ENCODE results near the gene FABP1.
A peak's percentile ranks its signal among the peaks of the same experiment; 100 is the strongest.

FABP1 gene

DNA sequence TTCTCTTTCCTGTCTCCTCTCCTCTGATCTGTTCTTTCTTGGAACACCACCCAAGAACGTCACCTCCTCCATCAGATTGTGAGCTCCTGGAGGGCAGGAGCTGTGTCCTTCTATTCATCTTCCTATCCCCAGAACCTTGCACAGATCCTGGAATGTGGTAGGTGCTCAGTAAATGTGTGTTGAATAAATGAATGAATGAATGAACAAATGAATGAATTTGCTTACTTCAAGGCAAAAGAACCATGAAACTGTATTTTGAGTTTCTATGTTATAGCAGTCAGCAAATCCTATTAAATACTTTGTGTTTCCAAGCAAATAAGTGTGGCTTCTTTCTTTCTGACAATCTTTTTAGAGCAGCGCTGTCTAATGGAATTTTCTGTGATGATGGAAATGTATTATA lies 14.8 kb downstream of the FABP1 start:
- DNase-seq: no peak

- no peak for DNase-seq
Measured at GRCh38 chr2:88110830-88111229, 17.0 kb downstream of the FABP1 start.

GRCh38 chr2:88108796-88109195 lies 19.1 kb downstream of the FABP1 start:
- no peak for DNase-seq

- no peak for DNase-seq
Measured at GRCh38 chr2:88100489-88100858, 27.4 kb downstream of the FABP1 start.

- peak; percentile 14 for DNase-seq
Measured at GRCh38 chr2:88099798-88100488, 27.9 kb downstream of the FABP1 start.

DNA sequence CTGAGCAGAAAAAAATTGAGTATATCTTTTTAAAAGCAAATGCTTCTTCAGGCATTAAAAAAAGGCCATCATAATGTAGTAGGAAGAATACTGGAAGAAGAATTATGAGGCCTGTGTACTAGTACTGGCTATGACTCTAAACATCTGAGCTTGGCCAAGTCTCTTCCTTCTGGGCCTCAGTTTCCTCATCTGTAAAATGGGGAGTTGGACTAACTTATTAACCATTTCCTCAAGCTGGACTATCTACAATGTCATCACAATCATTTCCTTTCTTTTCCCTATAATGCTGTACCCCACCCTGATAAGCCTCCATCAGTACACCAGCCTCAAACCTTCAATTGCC lies 29.3 kb downstream of the FABP1 start:
- DNase-seq: no peak

- no peak for DNase-seq
Measured at GRCh38 chr2:88097891-88098557, 29.8 kb downstream of the FABP1 start.

DNA sequence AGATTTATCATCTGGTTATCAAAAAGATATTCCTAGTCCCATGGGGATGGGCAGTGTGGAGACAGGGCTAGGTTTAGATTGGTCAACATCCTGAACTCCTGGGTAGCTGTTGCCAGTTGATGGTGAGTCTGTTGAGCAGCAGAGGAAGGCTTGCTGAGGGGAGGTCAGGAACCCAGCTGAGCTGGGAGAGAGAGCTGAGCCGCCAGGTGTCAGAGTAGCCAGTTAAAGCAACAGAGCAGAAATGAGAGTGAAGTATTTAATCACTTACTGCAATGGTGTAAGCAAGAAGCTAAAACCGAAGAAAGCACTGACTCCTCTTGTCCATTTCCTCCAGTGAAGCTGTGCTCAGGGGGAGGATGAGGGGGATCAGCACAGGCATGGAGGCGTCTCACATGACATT lies 30.7 kb downstream of the FABP1 start:
- no peak for DNase-seq

GRCh38 chr2:88096708-88097107 lies 31.2 kb downstream of the FABP1 start:
- no peak for DNase-seq

DNA sequence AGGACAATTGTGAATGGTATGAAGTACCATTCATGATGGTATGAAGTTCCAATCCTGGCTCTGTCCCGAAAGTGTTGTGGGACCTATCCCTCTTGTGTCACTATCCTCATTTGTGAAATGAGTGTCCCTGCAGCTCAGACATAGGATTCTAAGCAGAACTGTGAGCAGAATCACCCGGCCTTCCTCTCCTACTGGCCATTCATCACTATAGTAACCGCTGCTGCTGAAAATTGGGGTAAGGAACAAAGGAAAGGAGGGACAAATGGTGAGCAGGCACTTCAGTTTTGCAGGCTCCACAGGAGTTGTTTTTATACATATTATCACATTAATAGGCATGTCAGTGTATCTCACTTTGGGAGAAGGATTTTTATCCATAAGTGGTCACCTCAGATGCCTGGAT lies 32.8 kb downstream of the FABP1 start:
- no peak for DNase-seq

DNA sequence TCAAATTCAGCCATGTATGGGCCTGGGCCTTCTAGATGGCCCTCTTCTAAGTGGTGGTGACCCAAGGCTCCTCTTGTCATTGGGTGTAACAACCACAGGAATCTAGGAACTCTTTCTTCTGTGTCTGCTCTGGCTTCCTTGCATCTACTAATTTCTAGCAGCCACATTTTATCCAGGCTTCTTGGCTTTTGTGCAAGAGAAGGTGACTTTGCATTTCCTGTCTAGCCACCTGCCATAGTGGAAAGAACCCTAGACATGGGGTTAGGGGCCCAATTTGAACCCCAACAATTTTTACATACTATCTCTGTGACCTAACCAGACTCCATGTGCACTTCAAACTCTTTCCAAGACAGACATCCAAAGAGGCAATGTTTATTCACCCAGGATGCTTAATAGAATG lies 35.1 kb downstream of the FABP1 start:
- no peak for DNase-seq

- peak; percentile 71 for DNase-seq
Measured at GRCh38 chr2:88091943-88092342, 35.9 kb downstream of the FABP1 start.

DNA sequence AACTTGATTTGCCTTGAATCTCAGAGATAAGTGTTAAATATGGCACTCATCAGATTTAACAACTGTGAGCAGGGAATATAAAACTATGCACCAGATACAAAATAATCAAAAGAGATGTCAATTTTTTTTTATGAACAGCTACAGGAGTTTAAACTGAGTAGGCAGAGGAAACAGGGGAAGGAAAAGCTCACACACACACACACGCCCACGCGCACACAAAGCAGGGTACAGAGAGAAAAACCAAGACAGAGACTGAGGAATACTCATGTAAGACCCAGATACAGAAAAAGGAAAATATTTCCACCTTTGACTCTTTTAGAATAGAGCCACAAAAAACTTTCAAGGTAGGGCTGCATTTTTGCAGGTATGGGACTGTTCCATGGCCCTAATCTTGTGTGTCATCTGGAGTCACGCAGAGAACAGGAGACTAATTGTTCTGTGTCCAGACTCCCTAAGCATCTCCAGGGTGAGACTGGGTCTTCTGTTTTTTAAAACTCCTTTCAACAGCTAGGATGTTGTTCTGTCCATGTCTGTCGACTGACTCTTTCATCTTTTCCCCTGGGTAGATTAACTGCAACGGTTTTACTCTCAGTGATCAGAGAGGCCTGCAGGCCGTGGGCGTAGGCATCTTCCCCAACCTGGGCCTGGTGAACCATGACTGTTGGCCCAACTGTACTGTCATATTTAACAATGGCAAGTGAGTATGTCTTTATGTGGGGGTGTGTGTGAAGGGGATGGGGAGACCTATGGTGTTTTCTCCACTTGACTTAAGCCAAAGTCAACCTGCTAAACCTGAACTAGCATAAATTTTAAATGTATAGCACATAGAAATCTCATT lies 37.2 kb downstream of the FABP1 start:
- DNase-seq: no peak

DNA sequence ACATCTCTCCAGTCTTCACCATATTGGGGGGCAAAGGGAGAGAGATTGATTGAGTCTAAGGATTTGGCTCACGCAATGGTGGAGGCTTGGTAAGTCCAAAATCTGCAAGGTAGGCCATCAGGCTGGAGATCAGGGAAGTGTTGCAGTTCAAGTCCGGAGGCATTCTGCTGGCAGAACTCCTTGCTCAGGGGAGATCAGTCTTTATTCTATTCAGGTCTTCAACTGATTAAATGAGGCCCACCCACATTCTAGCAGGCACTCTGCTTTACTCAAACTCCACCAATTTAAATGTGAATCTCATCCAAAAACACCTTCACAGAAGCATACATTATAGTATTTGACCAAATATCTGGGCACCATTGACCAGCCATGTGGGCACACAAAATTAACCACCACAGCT lies 38.9 kb downstream of the FABP1 start:
- no peak for DNase-seq

DNA sequence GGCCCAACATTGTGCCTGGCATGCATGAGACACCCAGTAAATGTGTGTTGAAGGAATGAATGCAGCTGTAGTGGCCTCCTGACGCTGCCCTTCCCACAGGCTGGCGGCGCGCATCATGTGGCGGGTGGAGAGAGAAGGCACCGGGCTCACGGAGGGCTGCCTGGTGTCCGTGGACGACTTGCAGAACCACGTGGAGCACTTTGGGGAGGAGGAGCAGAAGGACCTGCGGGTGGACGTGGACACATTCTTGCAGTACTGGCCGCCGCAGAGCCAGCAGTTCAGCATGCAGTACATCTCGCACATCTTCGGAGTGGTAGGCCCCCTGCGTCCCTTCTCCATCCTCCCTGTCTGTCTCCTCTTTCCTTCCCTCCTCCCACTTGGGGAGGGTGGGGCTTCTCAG lies 40.1 kb downstream of the FABP1 start:
- no peak for DNase-seq

DNA sequence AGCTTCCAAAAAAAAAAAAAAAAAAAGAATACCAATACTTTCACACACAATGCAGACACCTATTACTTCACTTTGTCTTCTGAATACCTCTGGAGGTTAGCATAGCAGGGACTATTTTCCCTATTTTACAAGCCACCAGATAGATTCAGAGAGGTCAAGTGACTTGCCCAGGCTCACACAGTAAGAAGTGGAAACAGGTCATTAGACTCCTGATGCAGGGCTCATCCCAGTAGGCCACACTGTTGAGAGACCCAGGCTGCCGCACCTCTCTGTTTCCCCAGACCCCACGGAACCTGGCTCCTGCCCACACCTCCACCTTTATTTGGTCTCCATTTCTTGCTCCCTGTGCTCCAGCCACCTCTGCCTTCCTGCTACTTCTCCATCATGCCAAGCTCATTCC lies 40.8 kb downstream of the FABP1 start:
- DNase-seq: no peak

DNA sequence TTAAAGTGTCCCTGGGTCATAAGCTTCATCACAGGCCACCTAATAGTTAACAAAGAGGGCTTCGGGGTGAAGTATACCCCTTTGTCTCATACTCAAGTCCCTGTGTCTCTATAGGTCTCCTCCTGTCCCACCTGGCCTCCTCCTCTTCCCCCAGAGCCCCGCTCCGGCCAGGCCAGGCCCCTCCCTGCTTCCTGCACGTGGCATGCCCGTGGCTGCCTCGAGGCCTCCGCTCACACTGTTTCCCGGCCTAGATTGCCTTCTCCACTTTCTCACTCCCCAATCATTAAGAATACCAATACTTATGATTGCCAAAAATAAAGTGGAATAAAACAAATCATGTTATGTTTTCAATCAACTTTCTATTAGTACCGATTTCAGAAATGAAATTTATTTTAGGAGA lies 41.5 kb downstream of the FABP1 start:
- no peak for DNase-seq

- no peak for DNase-seq
Measured at GRCh38 chr2:88085602-88086001, 42.3 kb downstream of the FABP1 start.

- DNase-seq: no peak
Measured at GRCh38 chr2:88085099-88085498, 42.8 kb downstream of the FABP1 start.

GRCh38 chr2:88082781-88083180 lies 45.1 kb downstream of the FABP1 start:
- no peak for DNase-seq

- no peak for DNase-seq
Measured at GRCh38 chr2:88081924-88082608, 45.8 kb downstream of the FABP1 start.

DNA sequence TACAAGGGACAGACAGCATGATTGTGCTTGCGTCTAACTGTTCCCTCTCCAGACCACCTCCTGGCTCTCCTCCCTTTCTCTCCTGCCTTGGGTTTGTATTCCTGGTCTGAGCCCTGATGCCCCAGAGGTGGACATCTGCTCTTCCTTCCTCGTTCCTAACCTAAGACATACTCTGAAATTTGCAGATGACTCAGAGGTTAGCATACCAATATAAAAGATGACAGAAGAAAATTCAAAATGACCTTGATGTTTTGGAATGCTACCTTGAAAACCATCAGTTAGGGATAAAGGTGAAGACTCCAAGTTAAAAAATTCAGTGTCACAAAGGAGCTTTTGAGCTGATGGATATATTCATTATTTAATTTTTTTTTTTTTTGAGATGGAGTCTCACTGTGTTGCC lies 47.3 kb downstream of the FABP1 start:
- DNase-seq: no peak

- no peak for DNase-seq
Measured at GRCh38 chr2:88078643-88079172, 49.2 kb downstream of the FABP1 start.

Data from OCI-M1 (cell line).